ENCODE results near the gene CYP4F3.
"Not testable (repeated sequence)": the region's sequence is repeated elsewhere in the genome, so short reads cannot be mapped to it uniquely, and the experiment has no call there.

The CYP4F3 gene

DNA sequence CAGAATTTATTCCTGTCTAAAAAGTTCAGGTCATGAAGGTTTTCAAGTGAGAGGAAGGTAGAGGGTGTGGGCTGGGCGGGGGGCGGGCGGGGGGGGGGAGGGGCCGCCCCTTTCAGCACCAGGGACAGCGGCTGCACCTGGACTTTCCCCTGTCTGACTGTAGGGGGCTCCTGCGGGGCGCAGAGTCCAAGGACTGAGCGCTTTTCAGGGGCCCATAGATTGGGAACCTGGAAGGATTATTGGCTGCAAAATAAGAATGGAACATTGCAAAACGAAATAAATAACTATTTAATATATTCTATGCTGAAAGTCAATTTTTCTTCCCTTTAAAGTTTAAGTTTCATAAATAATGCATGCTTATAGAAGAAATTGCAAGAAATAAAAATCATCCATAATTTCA is 8.9 kb upstream of the CYP4F3 start:
- DNase-seq (ENCODE audit: low read depth), result peak; percentile 6

DNA sequence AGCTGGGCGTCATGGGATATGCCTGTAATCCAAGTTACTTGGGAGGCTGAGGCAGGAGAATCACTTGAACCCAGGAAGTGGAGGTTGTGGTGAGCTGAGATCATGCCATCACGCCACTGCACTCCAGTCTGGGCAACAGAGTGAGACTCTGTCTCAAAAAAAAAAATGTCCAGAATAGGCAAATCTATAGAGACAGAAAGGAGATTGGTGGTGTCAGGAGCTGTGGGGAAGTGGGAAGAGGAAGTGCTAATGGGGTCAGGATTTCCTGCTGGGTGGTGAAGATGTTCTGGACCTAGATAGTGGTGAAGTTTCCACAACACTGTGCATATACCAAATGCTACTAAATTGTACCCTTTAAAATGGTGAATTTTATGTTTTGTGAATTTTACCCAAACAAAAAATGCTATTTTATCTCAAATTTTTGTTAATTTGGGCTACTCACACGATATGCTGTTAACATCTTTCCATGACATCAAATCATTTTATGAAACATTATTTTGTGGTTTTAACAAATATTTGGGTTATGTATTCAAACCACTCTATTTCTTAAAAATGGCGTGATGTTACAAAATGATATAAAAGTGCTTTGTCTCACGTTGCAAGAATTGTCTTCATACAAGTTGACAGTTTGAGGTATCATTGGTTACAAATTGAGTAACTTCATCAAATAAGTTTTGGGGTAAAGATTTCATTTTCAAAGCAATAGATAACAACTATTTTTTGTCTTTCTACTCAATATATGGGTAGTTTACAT is 7.4 kb upstream of the CYP4F3 start:
- DNase-seq (ENCODE audit: low read depth), result no peak

DNA sequence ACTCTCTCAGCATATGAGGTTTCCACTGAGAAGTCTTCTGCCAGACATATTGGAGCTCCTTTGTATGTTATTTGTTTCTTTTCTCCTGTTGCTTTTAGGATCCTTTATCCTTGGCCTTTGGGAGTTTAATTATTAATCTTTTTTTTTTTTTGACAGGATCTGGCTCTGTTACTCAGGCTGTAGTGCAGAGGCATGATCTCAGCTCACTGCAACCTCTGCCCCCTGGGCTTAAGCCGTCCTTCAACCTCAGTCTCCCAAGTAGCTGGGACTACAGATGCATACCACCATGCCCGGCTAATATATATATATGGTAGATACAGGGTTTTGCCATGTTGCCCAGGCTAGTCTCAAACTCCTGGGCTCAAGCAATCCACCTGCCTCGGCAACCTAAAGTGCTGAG is 6.6 kb upstream of the CYP4F3 start:
- no peak for DNase-seq (ENCODE audit: low read depth)

DNA sequence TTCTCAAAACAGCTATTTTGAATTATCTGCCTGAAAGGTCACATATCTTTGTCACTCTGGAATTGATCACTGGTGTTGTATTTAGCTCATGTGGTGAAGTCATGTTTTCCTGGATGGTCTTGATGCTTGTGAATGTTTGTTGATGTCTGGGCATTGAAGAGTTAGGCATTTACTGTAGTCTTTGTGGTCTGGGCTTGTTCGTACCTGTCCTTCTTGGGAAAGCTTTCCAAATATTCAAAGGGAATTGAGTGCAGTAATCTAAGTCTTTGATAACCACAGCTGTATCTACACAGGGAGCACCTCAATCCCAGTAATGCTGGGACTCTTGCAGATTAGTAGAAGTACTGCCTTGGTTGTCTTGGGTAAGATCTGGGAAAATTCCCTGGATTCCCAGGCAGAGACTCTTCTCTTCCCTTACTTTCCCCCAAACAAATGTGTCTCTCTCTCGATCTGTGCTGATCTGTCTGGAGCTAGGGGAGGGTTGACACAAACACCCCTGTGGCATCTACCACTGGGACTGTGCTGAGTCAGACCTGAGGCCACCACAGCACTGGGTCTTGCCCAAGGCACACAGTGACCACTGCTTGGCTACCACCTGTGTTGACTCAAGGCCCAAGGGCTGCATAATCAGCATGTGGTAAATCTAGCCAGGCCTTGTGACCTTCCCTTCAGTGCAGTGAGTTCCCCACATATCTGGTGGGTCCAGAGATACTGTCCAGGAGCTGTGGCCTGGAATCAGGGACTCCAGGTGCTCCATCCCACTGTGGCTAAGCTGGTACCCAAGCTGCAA is 5.5 kb upstream of the CYP4F3 start:
- no peak for DNase-seq (ENCODE audit: low read depth)

DNA sequence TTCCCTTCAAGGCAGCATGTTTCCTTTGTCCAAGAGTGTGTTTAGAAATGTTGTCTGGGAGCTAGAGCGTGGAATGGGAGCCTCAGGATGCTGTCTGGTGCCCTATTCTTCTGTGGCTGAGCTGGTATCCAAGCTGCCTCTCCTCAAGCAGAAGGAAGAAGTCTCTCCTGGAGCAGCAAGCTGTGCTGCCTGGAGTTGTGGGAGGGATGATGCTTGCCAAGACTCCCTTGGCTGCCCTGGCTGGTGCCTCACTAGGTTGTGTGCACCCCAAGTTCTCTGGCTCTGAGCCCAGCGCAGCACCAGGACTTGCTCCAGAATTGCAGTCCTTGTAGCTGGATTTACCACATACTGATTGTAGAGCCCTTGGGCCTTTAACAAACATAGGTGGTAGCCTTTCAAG is 4.7 kb upstream of the CYP4F3 start:
- no peak for DNase-seq (ENCODE audit: low read depth)

DNA sequence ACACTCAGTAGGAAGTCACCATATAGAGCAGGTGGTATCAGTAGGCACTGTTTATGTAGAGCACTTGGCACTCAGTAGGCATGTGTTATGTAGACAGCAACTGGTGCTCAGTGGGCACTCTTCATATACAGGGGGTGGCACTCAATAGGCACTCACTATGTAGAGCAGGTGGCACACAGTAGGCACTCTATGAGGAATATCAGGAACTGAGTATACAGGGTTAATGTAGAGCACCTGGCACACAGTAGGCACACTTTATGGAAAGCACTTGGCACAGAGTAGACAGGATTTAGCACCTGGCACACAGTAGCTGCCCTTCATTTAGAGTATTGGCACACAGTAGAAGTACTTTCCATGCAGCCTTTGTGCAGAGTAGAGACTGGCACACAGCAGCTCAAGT is 1.1 kb upstream of the CYP4F3 start:
- DNase-seq (ENCODE audit: low read depth), result no peak

DNA sequence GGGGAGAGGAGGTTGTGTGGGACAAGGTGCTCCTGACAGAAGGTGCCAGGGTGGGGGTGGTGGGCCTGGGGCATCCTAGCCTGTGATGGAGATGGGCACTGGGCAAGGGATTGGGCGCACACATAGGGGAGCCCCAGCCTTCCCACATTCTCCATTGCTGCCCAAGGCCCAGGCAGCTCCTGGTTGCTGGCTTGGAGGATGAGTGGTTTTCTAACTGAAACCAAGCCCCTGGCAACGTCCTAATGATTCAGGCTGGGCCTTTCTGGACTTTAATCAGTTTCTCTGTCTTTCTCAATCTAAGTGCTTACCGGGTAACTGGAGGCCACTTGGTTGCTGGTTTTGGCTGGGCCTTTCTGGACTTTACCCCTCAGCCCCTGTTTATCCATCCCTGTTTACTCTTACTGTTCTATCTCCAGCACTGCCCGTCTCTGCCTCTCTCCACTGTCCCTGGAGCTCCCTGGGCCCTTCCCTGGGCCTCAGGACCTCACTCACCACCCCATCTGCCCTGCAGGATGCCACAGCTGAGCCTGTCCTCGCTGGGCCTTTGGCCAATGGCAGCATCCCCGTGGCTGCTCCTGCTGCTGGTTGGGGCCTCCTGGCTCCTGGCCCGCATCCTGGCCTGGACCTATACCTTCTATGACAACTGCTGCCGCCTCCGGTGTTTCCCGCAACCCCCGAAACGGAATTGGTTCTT is 354 bp downstream of the CYP4F3 start:
- no peak for DNase-seq (ENCODE audit: low read depth)

DNA sequence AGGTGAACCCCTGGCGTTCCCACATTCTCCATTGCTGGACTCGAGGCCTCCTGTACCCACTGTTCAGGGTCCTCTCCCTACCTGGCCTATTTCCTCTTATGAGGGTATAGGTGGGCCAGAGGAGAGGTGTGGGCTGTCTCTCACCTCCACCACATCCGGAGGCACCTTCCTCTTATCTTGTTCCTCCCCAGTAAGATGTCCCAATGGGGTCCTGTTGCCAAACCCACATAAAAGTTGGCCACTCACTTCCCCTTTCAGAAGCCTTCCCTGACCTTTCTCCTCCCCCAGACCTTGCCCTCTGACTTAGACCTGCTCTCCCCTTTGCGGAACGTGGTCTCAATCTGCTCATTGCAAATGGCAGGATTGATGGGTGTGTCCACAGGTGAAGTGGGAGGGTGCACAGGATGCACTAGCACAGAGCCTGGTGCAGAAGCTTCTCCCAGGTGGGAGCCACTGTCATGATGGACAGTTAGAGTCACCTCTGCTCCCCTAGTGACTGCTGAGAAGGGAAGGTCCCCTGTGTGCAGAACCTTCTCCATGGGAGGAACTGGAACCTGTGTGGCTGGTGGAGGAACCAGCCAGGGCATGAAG is 1.3 kb downstream of the CYP4F3 start:
- DNase-seq (ENCODE audit: low read depth), result no peak

DNA sequence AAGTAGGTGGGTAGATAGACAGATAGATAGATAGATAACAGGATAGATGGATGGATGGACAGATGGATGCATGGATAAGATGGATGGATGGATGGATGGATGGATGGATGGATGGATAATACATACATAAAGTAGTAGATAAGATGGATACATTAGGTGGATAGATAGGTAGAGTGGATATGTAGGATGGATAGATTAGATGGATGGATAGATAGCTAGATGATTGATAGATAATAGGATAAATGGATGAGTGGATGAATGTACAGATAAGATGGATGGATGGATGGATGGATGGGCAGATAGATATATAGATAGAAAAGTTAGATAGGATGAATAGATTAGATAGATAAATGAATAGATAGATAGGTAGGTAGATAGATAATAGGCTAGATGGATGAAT is 2.1 kb downstream of the CYP4F3 start:
- DNase-seq (ENCODE audit: low read depth), result no peak

DNA sequence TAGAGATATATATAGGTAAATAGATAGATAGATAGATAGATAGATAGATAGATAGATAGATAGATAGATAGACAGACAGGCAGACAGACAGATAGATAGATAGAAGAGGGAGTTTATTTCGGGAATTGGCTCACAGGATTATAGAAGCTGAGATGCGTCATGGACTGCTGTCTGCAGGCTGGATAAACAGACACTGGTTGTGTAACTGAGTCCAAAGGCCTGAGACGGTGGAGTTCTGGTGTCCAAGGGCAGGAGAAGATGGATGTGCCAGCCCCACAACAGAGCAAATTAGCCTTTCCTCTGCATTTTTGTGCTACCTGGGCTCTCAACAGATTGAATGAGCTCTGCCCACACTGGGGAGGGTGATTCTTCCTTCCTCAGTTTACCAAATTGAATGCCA is 2.7 kb downstream of the CYP4F3 start:
- DNase-seq (ENCODE audit: low read depth), result no peak

DNA sequence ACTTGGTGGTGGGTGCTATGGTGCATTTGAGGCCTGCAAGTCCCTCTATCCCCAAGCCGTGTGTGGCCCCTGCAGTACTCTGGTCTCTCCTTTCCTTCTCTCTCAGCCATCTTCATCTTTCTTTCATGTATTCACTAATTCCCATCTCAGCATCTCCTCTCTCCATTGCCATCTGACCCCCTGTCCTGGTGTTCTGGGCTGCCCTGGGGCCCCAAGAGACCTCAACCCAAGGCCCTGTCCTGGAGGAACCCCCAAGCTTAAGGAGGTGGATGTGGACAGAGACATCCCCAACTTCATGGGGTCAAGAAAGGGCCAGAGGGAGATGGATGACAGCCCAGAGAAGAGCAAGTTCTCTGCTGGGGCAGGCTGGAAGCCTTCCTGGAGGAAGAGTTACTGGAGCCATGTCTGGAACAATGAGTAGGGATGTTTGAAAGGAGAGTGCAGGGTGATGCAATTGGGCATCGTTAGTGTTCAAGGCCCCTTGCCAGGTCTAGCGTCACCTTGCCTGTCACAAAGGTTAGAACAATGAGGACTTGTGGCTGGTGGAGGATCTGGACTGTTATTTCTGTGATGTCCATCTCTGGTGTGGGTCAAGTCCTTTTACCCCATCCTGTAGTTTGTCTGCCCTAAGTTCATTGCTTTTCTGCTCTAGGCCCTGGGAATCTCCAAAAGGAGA is 3.5 kb downstream of the CYP4F3 start:
- DNase-seq (ENCODE audit: low read depth), result no peak

DNA sequence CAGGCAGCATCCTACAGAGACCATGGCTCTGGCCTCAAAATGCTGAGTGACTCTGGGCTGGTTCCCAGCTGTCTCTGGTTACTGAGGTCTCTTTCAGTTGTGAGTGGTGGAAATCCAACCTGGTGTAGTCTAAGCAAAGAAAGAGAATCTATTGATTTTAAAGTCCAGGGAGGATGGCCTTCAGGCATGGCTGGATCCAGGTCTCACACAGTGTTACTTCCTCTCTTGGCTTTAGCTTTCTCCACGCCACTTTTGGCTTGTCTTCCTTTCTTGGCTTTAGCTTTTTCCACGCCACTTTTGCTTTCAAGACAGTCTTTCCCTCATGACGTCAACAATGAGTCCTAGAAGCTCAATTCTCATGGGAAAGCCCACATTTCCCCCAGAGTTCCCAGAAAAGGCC is 4.1 kb downstream of the CYP4F3 start:
- DNase-seq (ENCODE audit: low read depth), result no peak

DNA sequence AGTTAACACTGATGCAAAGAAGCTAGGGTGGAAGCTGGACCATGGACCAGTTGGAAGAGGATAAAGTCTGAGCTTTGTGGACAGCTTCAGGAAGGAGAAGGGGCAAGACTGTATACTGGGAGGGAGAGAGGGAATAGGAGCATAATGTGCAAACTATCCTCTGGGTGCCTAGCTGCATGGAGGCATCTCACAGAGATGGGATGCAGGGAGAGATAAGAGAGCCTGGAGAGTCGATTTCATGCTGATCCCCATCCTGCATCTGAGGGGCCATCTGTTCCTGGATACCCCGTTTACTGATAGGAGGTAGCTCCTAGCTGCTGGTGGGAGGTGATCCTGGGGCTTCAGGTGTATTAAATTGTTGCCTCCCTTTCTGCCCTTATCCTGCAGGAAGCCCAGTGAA is 8.8 kb downstream of the CYP4F3 start:
- DNase-seq (ENCODE audit: low read depth), result no peak

DNA sequence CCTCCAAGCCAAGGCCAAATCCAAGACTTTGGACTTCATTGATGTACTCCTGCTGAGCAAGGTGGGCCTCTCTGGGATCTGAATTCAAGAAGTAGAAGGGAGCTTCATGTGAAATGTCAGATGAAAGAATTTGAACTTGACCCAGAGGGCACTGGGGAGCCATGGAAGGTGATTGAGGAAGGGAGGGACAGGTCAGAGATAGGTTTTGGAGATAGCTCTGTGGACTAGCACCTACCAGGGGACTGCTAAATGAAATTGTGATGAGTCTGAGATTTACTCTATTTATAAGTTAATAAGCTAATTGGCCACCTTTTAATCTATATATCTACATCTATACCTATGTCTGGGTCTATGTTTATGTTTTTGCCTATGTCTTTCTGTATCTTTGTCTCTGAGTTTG is 9.4 kb downstream of the CYP4F3 start:
- DNase-seq (ENCODE audit: low read depth), result not testable (repeated sequence)

DNA sequence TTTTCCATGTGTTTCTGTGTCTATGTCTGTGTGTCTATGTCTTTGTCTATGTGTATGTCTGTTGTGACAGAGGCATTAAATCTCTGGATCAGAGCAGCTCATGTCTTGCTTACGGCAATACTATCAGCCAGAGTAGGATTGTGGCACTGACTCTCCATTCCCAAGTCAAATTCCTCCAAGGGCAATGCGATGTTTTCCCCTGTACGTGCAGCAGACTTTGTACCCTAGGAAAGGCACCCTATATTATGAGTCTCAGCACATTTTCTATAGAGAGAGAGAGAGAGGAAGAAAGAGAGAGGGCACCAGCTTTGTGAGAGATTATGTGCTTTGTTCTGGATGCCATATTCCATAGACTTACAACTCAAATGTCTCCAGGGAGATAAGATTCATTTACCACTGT is 11.1 kb downstream of the CYP4F3 start:
- no peak for DNase-seq (ENCODE audit: low read depth)

DNA sequence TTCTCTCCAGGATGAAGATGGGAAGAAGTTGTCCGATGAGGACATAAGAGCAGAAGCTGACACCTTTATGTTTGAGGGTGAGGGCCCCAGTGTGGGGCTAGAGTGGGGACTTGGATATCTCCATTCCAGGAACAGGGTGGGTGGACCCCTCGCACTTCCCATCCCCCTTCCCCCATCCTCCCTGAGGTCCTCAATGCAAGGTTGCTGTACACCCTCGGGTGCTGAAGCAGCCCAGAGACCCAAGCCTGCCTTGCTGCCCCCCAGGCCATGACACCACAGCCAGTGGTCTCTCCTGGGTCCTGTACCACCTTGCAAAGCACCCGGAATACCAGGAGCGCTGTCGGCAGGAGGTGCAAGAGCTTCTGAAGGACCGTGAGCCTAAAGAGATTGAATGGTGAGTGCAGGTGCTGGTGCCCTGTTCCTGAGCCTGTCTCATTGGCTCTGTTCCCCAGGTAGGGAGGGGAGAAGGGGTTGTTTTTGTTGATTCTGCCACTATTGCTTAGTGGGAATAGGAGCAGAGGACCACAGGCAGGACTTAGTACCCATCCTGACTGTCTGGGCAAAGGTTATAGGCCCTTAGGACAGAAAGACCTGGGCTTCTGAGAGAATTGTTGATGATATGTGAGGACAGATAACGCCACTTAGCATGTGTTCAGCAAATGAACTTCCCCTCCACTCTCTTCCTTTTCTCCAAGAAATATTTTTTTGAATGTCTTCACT is 12.0 kb downstream of the CYP4F3 start:
- DNase-seq (ENCODE audit: low read depth), result no peak

DNA sequence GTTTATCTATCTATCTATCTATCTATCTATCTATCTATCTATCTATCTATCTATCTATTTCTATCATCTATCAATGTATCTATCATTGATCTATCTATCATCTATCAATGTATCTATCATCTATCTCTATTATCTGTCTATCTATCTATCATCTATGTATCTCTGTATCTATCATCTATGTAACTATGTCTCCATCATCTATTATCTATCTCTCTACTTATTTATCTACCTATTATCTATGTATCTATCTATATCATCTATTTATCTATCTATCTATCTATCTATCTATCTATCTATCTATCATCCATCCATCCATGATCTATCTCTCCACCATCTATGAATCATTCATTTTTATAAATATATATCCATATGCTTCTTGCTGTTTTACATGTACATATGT is 15.8 kb downstream of the CYP4F3 start:
- DNase-seq (ENCODE audit: low read depth), result no peak

DNA sequence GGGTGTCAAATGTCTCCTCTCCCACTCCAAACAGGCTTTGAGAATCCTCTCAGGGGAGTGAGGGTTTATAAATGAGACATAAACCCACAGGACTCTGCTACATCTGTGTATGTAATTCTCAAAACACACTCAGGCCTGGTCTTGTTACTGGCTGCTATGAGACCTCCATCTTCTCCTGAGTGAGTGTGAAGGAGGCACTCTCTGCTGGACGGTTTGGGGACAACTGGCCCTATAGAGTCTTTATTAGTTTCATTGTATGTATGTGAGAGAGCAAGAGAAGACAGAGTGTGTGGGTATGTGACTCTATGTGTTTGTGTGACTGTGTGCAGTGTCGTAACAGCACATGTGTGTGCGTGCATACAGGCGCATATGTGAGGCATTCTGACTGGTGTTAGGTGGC is 22.6 kb downstream of the CYP4F3 start:
- DNase-seq (ENCODE audit: low read depth), result no peak

DNA sequence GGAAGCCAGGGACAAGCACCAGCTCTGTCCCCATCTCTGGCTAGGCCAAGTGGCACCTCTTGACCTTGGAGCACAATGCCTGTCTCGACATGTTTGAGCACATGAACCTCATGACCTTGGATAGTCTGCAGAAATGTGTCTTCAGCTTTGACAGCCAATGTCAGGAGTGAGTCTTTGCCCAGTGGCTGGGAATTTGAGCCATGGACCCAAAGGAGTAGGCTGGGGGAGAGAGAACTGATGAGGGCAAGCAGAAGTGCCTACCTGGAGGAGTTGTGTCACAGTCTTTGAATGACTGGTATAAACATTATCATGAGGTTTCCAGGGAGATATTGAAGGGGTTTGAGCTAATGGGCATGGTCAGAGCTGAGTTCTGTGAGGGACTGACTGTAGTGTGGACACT is 25.5 kb downstream of the CYP4F3 start:
- no peak for DNase-seq (ENCODE audit: low read depth)

DNA sequence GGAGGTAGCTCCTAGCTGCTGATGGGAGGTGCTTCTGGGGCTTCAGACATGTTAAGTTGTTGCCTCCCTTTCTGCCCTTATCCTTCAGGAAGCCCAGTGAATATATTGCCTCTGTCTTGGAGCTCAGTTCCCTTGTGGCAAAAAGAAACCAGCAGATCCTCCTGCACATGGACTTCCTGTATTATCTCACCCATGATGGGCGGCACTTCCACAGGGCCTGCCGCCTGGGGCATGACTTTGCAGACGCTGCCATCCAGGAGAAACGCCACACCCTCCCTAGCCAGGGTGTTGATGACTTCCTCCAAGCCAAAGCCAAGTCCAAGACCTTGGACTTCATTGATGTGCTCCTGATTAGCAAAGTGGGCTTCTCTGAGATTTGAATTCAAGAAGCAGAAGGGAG is 26.2 kb downstream of the CYP4F3 start:
- no peak for DNase-seq (ENCODE audit: low read depth)

DNA sequence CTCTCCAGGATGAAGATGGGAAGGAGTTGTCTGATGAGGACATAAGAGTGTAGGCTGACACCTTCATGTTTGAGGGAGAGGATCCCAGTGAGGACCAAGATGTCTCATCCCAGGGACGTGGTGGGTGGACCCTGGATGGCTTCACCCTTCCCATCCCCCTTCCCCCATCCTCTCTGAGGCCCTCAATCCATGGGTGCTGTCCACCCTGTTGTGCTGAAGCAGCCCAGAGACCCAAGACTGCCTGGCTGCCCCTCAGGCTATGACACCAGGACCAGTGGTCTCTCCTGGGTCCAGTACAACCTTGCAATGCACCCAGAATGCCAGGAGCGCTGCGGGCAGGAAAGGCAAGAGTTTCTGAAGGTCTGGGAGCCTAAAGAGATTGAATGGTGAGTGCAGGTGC is 28.7 kb downstream of the CYP4F3 start:
- no peak for DNase-seq (ENCODE audit: low read depth)

DNA sequence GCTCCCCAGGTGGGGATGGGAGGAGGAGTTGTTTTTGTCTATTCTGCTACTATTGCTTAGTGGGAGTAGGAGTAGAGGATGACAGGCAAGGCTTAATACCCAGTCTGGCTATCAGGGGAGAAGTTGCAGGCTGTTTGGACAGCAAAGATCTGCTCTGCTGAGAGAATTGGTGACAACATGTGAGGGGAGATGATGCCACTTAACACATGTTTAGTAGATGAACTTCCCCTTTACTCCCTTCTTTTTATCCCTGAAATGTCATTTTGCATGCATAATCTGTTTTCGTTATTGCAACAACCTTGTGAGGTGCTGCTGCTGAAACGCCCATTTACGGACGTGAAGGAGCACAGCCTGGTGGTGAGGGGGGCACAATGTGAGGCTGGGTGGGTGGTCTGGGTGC is 29.2 kb downstream of the CYP4F3 start:
- no peak for DNase-seq (ENCODE audit: low read depth)

Data from activated T-helper 9 cell treated with anti-CD3 and anti-CD28 coated beads, Interleukin-2, amount 50 U/mL, for 16 hours (primary cell).